GM10266 (cell line): ENCODE results near the gene PPP2R3B.

Source experiments
- DNase-seq: peaks from one replicate; pipeline ENCODE4 v3.0.0; 2012; ENCODE audit errors: extremely low spot score
- TF ChIP-seq, protein P1 (sequence below): IDR thresholded peaks from 2 replicates; pipeline ENCODE4 v1.5.1; 2012; ENCODE audit warnings: mild to moderate bottlenecking, low read depth; ENCODE audit not compliant: control insufficient read depth, insufficient read depth; ENCODE audit errors: missing control alignments

PPP2R3B gene, protein sequence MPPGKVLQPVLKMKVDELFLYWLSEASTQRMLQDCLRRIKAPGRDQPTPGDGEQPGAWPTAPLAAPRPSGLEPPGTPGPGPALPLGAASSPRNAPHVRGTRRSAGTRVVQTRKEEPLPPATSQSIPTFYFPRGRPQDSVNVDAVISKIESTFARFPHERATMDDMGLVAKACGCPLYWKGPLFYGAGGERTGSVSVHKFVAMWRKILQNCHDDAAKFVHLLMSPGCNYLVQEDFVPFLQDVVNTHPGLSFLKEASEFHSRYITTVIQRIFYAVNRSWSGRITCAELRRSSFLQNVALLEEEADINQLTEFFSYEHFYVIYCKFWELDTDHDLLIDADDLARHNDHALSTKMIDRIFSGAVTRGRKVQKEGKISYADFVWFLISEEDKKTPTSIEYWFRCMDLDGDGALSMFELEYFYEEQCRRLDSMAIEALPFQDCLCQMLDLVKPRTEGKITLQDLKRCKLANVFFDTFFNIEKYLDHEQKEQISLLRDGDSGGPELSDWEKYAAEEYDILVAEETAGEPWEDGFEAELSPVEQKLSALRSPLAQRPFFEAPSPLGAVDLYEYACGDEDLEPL

DNA sequence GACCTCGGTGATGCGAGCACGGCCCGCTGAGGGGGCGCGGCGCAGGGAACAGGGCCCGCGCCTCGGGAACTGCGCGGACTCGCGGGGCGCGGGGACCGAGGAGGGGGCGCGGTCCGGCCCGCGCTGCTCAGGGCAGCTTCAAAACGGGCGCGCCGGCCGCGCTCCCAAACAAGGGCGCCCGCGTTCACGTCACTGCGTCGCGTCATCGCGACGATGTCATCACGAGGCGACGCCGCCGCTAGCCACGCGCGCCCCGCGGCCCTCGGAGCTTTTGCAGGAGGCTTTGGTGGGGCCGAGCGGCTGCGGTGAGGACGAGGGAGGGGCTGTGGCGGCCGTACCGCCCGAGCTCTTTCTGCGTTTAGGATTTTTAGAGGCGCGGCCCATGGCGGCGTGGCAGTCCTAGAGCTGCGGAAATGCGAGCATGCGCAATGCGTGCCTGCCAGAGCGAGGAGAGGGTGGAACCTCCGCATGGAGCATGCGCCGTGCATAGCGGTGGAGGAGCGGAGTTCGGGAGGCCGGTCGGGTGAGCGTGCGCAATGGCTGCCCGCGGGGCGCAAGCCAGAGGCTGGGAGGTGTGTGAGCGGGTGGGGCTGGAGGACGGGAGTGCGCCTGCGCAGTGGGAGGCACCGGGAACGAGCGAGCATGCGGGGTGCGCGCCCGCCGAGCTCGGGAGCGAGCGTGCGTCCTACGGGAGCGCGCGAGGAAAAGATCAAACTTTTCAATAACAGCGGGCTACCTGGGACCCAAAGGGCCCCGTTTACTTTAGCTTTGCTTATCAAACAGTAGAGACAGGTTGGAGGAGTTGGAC is at the start of gene PPP2R3B:
PPP2R3B (minus strand) TSS at position 140 of the 808 bp plus-strand sequence. CDS start 216 bp downstream, outside the sequence.
- TF ChIP-seq, protein P1, sequence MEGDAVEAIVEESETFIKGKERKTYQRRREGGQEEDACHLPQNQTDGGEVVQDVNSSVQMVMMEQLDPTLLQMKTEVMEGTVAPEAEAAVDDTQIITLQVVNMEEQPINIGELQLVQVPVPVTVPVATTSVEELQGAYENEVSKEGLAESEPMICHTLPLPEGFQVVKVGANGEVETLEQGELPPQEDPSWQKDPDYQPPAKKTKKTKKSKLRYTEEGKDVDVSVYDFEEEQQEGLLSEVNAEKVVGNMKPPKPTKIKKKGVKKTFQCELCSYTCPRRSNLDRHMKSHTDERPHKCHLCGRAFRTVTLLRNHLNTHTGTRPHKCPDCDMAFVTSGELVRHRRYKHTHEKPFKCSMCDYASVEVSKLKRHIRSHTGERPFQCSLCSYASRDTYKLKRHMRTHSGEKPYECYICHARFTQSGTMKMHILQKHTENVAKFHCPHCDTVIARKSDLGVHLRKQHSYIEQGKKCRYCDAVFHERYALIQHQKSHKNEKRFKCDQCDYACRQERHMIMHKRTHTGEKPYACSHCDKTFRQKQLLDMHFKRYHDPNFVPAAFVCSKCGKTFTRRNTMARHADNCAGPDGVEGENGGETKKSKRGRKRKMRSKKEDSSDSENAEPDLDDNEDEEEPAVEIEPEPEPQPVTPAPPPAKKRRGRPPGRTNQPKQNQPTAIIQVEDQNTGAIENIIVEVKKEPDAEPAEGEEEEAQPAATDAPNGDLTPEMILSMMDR: no peak
- peak; percentile 100 for DNase-seq

DNA sequence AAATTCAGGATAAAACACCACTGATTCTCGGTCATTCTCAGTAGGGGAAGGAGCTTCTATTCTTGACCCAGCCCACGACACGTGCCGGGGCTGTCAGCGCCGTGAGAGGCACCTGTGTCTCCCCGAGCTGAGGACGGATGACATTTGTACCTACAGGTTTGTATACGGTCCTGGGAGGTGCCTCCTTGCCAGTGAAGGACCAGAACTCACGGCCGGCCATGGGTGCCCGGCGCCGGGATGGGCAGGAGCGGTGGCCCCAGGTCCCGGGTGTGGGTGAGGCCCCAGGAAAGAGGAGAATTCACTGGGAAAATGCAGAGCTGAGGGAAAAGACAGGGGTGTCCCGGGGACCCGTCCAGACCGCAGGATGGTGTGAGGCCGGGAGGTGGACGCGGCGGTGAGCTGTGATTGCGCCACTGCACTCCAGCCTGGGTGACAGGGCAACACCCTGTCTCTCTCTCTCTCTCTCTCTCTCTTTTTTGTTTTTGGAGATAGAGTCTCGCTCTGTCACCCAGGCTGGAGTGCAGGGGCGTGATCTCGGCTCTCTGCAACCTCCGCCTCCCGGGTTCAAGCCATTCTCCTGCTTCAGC is 48.9 kb upstream of the PPP2R3B start:
- TF ChIP-seq, protein P1: no peak
- peak; percentile 9 for DNase-seq

DNA sequence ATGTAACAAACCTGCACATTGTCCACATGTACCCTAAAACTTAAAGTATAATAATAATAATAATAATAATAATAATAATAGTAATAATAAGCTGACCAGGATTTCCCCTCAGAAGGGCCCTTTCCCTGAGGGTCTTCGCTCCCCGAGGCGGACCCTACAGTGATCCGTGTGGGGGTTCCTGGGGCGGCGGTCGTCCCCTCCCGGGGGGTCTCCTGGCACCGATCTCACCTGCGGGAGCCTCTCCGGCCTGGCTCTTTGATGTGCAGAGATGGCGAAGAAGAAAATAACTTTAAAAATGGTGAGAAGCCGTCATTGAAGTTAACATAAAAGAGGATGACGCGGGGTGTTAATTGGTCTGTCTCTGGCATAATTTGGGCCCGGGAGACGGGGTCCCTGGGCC is 48.2 kb upstream of the PPP2R3B start:
- DNase-seq: no peak
- TF ChIP-seq, protein P1: no peak

DNA sequence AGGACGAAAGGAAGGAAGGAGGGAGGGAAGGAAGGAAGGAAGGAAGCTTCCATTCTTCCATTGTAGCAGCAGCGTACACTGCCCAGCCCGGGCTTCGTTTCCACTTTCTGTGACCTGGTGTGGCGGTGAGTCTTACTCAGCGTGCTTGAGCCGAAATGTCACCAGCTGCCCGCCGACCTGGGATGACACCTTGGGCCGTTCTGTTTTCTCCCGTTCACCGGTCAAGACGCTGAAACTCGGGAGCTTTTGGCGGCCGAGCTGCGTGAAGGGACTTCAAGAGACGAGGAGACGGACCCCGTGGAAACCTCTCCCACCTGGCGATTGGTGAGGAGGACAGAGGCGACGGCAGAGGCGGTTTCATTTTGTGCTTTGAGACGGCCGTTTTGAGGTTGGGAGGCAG is 47.1 kb upstream of the PPP2R3B start:
- DNase-seq: no peak

DNA sequence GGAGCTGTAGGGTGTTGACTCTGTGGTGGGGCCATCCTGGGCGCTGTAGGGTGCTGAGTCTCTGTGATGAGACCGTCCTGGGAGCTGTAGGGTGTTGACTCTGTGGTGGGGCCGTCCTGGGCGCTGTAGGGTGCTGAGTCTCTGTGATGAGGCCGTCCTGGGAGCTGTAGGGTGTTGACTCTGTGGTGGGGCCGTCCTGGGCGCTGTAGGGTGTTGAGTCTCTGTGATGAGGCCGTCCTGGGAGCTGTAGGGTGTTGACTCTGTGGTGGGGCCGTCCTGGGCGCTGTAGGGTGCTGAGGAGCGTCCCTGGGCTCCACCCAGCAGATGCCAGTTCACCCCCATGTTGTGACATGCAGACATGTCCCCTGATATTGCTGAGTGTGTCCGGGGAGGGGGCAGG is 46.0 kb upstream of the PPP2R3B start:
- peak; percentile 13 for DNase-seq

More for the DNA sequence above, 47.1 kb upstream of the PPP2R3B start:
- TF ChIP-seq, protein P1: no peak

DNA sequence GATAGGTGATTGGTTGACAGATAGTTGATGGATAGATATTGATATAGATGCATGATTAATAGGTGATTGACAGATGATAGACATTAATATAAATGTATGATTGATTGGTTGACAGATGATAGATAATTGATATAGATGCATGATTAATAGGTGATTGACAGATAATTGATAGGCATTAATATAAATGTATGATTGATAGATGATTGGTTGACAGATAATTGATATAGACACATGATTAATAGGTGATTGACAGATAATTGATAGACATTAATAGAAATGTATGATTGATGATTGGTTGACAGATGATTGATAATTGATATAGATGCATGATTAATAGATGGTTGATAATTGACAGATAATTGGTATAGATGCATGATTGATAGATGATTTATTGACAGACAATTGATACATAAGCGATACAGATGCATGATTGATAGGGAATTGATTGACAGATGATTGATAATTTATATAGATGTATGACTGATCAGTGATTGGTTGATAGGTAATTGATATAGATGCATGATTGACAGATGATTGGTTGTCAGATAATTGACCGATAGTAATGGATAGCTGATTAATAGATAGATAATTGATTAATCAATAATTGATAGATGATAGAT is 44.9 kb upstream of the PPP2R3B start:
- TF ChIP-seq, protein P1: no peak

DNA sequence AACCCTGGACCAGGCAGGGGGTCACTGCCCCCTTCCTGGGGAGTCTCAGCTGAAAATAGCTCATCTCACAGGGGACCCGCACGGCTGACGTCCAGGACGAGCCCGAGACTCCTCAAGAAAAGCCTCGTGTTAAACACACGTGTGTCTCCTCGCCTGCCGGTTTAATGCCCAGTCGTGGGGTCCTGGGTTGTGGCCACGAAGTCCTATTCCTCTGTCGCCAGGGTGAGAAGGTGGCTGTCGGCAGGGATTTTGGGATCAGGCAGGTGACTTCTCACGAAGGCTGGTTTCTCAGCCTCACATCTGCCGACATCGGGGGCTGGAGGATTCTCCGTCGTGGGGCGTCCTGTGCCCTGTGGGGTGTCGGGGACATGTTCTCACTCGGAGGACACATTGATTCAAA is 44.3 kb upstream of the PPP2R3B start:
- TF ChIP-seq, protein P1: no peak
- no peak for DNase-seq

More for the DNA sequence above, 44.9 kb upstream of the PPP2R3B start:
- DNase-seq: no peak
